CD4-positive, alpha-beta T cell treated with Interleukin-15 for 4 hours (primary cell): ENCODE data around the gene ANP32A.
A peak's percentile ranks its signal among the peaks of the same experiment; 100 is the strongest.
"Not testable (repeated sequence)": the region's sequence is repeated elsewhere in the genome, so short reads cannot be mapped to it uniquely, and the experiment has no call there.

Source experiments
- DNase-seq: peaks from one replicate; pipeline ENCODE4 v3.0.0-alpha.2; 2020; ENCODE audit warnings: low spot score

The ANP32A gene

GRCh38 chr15:68820295-68821189 lies at the start of gene ANP32A:
Gene ANP32A (minus strand): TSS chr15:68820895. CDS start chr15:68820751, 144 bp downstream.
- peak; percentile 98 for DNase-seq

GRCh38 chr15:68868296-68868695 lies 47.6 kb upstream of the ANP32A start:
- no peak for DNase-seq

- DNase-seq: no peak
These were observed 41.7 kb upstream of the ANP32A start for GRCh38 chr15:68862415-68862814.

GRCh38 chr15:68858666-68859065 lies 38.0 kb upstream of the ANP32A start:
- DNase-seq: not testable (repeated sequence)

- not testable (repeated sequence) for DNase-seq
These were observed 36.7 kb upstream of the ANP32A start for GRCh38 chr15:68857443-68857842.

GRCh38 chr15:68852461-68852860 lies 31.8 kb upstream of the ANP32A start:
- no peak for DNase-seq

GRCh38 chr15:68851971-68852370 lies 31.3 kb upstream of the ANP32A start:
- DNase-seq: no peak

GRCh38 chr15:68849497-68849896 lies 28.8 kb upstream of the ANP32A start:
- no peak for DNase-seq

GRCh38 chr15:68846851-68847439 lies 26.2 kb upstream of the ANP32A start:
- DNase-seq: no peak

- DNase-seq: no peak
These were observed 24.3 kb upstream of the ANP32A start for GRCh38 chr15:68844856-68845550.

GRCh38 chr15:68843425-68844311 lies 23.0 kb upstream of the ANP32A start:
- DNase-seq: no peak

- no peak for DNase-seq
These were observed 22.3 kb upstream of the ANP32A start for GRCh38 chr15:68842958-68843357.

- no peak for DNase-seq
These were observed 13.7 kb upstream of the ANP32A start for GRCh38 chr15:68834346-68834745.

GRCh38 chr15:68833700-68834331 lies 13.1 kb upstream of the ANP32A start:
- DNase-seq: no peak

- no peak for DNase-seq
These were observed 9.6 kb upstream of the ANP32A start for GRCh38 chr15:68830141-68830785.

GRCh38 chr15:68829068-68829467 lies 8.4 kb upstream of the ANP32A start:
- peak; percentile 43 for DNase-seq

GRCh38 chr15:68823561-68823960 lies 2.9 kb upstream of the ANP32A start:
- no peak for DNase-seq

GRCh38 chr15:68822818-68823217 lies 2.1 kb upstream of the ANP32A start:
- DNase-seq: no peak

GRCh38 chr15:68821841-68822381 lies 1.2 kb upstream of the ANP32A start:
- no peak for DNase-seq

- no peak for DNase-seq
These were observed 620 bp upstream of the ANP32A start for GRCh38 chr15:68821190-68821840.
